HepG2 (cell line): ENCODE data around the gene DDX60. TPM values are rescaled to one million over a fixed set of nuclear protein-coding genes. Genes with fewer than 3 reads are reported as not detected.

Experiments used
- ATAC-seq: fragments of 200-7000 bp; cut with Tn5 transposase; 3 replicates; pipeline ENCODE4 v1.9.1; 2020; ENCODE audit warnings: mild to moderate bottlenecking, moderate library complexity
- BruUV-seq: library from RNA; stranded (reverse); fragments of 400-500 nt; replicated peaks from 2 replicates; lab custom pipeline; 2021; lab: Mats Ljungman, UMichigan
- CTCF ChIA-PET: fragments of 300-600 bp; formaldehyde crosslinking; extraction: SDS; loops from one replicate; lab custom pipeline; 2021; ENCODE audit warnings: low total read pairs, inconsistent platforms, low intra/inter-chr PET ratio; lab: Yijun Ruan, JAX
- POLR2A ChIA-PET: fragments of 350-600 bp; sonication (Branson Sonifier 250); formaldehyde crosslinking; loops from one replicate; lab custom pipeline; 2020; ENCODE audit warnings: antibody characterized with exemption, inconsistent platforms; lab: Yijun Ruan, JAX
- DNase-seq: peaks from one replicate; pipeline ENCODE4 v3.0.0-alpha.2; 2015; ENCODE audit warnings: low spot score
- FAIRE-seq: peaks from 3 replicates; lab custom pipeline; 2011; peaks lifted over from hg19 to GRCh38; lab: Jason Lieb, UNC
- H2AFZ ChIP-seq: one replicate; pipeline ENCODE4 v1.6.1; 2011; ENCODE audit warnings: low read length, inconsistent platforms
- H3K27ac ChIP-seq: fragments of 300-600 bp; 3 replicates; pipeline ENCODE4 v1.8.0; 2011; ENCODE audit warnings: mixed run types, mild to moderate bottlenecking, mixed read lengths, low read length, inconsistent platforms; ENCODE audit not compliant: insufficient read depth; ENCODE audit errors: extremely low read length
- H3K27me3 ChIP-seq, 2 experiments: fragments of 200-600 bp in 1 of 2; 2 replicates in 1 of 2; 3 replicates in 1 of 2; pipeline versions ENCODE4 v1.6.0 to v1.8.0; 2011; ENCODE audit warnings: low read length in 2 of 2, mild to moderate bottlenecking in 2 of 2, moderate library complexity in 2 of 2, inconsistent platforms in 1 of 2; ENCODE audit not compliant: insufficient read depth in 2 of 2, control insufficient read depth in 1 of 2
- H3K36me3 ChIP-seq, 2 experiments: fragments of 200-600 bp in 1 of 2; replicated peaks in 1 of 2; 2 replicates in 1 of 2; 3 replicates in 1 of 2; pipeline versions ENCODE4 v1.5.1 to v1.8.0; 2011; ENCODE audit warnings: low read length in 2 of 2, inconsistent platforms in 1 of 2; ENCODE audit not compliant: insufficient read depth in 2 of 2, control insufficient read depth in 1 of 2
- H3K4me1 ChIP-seq: 2 replicates; pipeline ENCODE4 v1.5.1; 2012; ENCODE audit warnings: low read length, inconsistent platforms; ENCODE audit not compliant: insufficient read depth
- H3K4me2 ChIP-seq: 2 replicates; pipeline ENCODE4 v1.6.0; 2011; ENCODE audit warnings: low read depth, low read length, inconsistent platforms
- H3K4me3 ChIP-seq, 3 experiments: fragments of 200-600 bp in 1 of 3; sonication (generic), shearing (Covaris generic) in 1 of 3; replicated peaks in 1 of 3; 2 replicates each; pipeline ENCODE4 v1.5.1; 2011 to 2016; ENCODE audit warnings: low read length in 3 of 3, inconsistent platforms in 2 of 3, low read depth in 2 of 3, mild to moderate bottlenecking in 2 of 3, control low read depth in 1 of 3, mixed read lengths in 1 of 3; ENCODE audit not compliant: insufficient read depth in 1 of 3
- H3K79me2 ChIP-seq: one replicate; pipeline ENCODE4 v1.6.1; 2011; ENCODE audit warnings: low read length, inconsistent platforms; ENCODE audit not compliant: insufficient read depth
- H3K9ac ChIP-seq: 2 replicates; pipeline ENCODE4 v1.6.0; 2011; ENCODE audit warnings: mild to moderate bottlenecking, low read depth, low read length, inconsistent platforms; ENCODE audit not compliant: insufficient read depth
- H3K9me3 ChIP-seq: 2 replicates; pipeline ENCODE4 v1.5.1; 2012; ENCODE audit warnings: mild to moderate bottlenecking, low read length
- H4K20me1 ChIP-seq: 2 replicates; pipeline ENCODE4 v1.6.0; 2011; ENCODE audit warnings: inconsistent platforms, mild to moderate bottlenecking, low read length, moderate library complexity; ENCODE audit not compliant: insufficient read depth
- ATF7-NPFF ChIP-seq: sonication (generic); formaldehyde crosslinking; IDR thresholded peaks from 2 replicates; pipeline ENCODE4 v1.8.1; 2023; ENCODE audit warnings: mild to moderate bottlenecking, low read depth, missing genetic modification reagents, moderate library complexity
- GRHL1 ChIP-seq: sonication (generic); formaldehyde crosslinking; conservative IDR thresholded peaks from 2 replicates; pipeline ENCODE4 v1.8.0; 2022; ENCODE audit warnings: missing genetic modification reagents
- STAT5B ChIP-seq: sonication (generic); formaldehyde crosslinking; IDR thresholded peaks from 2 replicates; pipeline ENCODE4 v1.4.0; 2020; ENCODE audit warnings: missing genetic modification reagents
- SUZ12 ChIP-seq: fragments of 150-350 bp; IDR thresholded peaks from 2 replicates; pipeline ENCODE4 v1.6.1; 2014; ENCODE audit warnings: low read depth, low read length
- TBX2 ChIP-seq: sonication (generic); formaldehyde crosslinking; IDR thresholded peaks from 2 replicates; pipeline ENCODE4 v1.5.0; 2020; ENCODE audit warnings: missing genetic modification reagents, mild to moderate bottlenecking, borderline replicate concordance
- ZBTB38 ChIP-seq: sonication (generic); formaldehyde crosslinking; IDR thresholded peaks from 2 replicates; pipeline ENCODE4 v1.5.1; 2020; ENCODE audit warnings: mild to moderate bottlenecking, missing genetic modification reagents
- ZMYM4 ChIP-seq: sonication (generic); formaldehyde crosslinking; IDR thresholded peaks from 2 replicates; pipeline ENCODE4 v1.8.1; 2023; ENCODE audit warnings: mild to moderate bottlenecking, missing genetic modification reagents
- ZNF354B ChIP-seq: sonication (generic); formaldehyde crosslinking; IDR thresholded peaks from 2 replicates; pipeline ENCODE4 v1.8.0; 2022; ENCODE audit warnings: mild to moderate bottlenecking, missing genetic modification reagents
- WGBS: methylation state at CpG from one replicate; pipeline ENCODE4 v1.1.6; 2017; ENCODE audit warnings: low lambda C conversion rate; 5-methylcytosine and 5-hydroxymethylcytosine counted together
- in situ Hi-C: cut with HindIII; loops from 2 replicates; pipeline ENCODE4 v1.10.0; 2017; ENCODE audit warnings: low pct_unique_long_range_greater_than_20kb; ENCODE audit not compliant: extremely low pct_ligation_motif_present
- intact Hi-C: fragments of 100-400 bp; cut with micrococcal nuclease; formaldehyde crosslinking; loops from one replicate; pipeline ENCODE4 v1.10.0; 2022; ENCODE audit not compliant: unreplicated experiment
- polyA plus RNA-seq, 8 experiments: library from polyadenylated mRNA; depleted of rRNA in 3 of 8; stranded (reverse) in 7 of 8; unstranded in 1 of 8; fragments of >200 nt; fragmentation: Illumina TruSeq in 4 of 8; extraction: Trizol in 4 of 8; gene quantifications; 2 replicates each; pipeline versions ENCODE4 v1.2.1 to v1.2.3, GENCODE V29; 2011 to 2016; ENCODE audit warnings: low read depth in 4 of 8, missing spikeins in 1 of 8, mixed read lengths in 1 of 8; ENCODE audit not compliant: insufficient read depth in 1 of 8
- total RNA-seq, 5 experiments: library from RNA; depleted of rRNA; stranded (reverse); fragments of >200 nt; fragmentation: Illumina TruSeq; extraction: Trizol; gene quantifications; 2 replicates each; pipeline ENCODE4 v1.2.3, GENCODE V29; 2016; ENCODE audit warnings: low read depth in 1 of 5

The DDX60 gene
- total and polyA plus RNA-seq, 2 of the 13 experiments (the other 11 are each of a cell fraction or from before 2014, with no cell fraction given) = 0.35 TPM; not detected in 1

GRCh38 chr4:168208957-168209614, 109.5 kb downstream of the DDX60 start:
- H3K4me1 ChIP-seq = no peaks in the 10 kb centered on the region
- no peaks in the 10 kb centered on the region for H3K79me2 ChIP-seq
- CTCF ChIA-PET = no interaction called here
- in situ Hi-C loops = no loop called here
- no peak overlapping the region for H3K27ac ChIP-seq
- H3K27me3 ChIP-seq = no peaks in the 10 kb centered on the region
- no TSS peak for BruUV-seq
- H3K4me2 ChIP-seq = no peak overlapping the region
- FAIRE-seq = no peak
- H3K9ac ChIP-seq = no peak overlapping the region
- WGBS = 32% methylated on average over 2 of the region's 3 CpGs
- H3K4me3 ChIP-seq = no peak overlapping the region
- H3K9me3 ChIP-seq = peaks cover 11% of the 10 kb centered on the region
- H3K36me3 ChIP-seq = no peaks in the 10 kb centered on the region
- no peaks in the 10 kb centered on the region for H4K20me1 ChIP-seq
- DNase-seq = no peak
- POLR2A ChIA-PET = no interaction called here
- no peak for ATAC-seq
- H2AFZ ChIP-seq = no peak overlapping the region
- TF ChIP-seq STAT5B (no peak), ZMYM4 (no peak), ATF7-NPFF (no peak), SUZ12 (no peak)
- TF ChIP-seq, all 625 proteins: peak for 0
- intact Hi-C loops = no loop called here

GRCh38 chr4:168203233-168203911, 115.2 kb downstream of the DDX60 start:
- Histone ChIP-seq H4K20me1 (no peaks in the 10 kb centered on the region), H3K4me2 (no peak overlapping the region), H3K27ac (no peak overlapping the region), H3K36me3 (no peaks in the 10 kb centered on the region), H3K9ac (no peak overlapping the region), H3K4me3 (no peak overlapping the region), H3K9me3 (peaks cover 33% of the 10 kb centered on the region), H3K4me1 (no peaks in the 10 kb centered on the region), H3K79me2 (no peaks in the 10 kb centered on the region), H2AFZ (no peak overlapping the region), H3K27me3 (no peaks in the 10 kb centered on the region)
- no TSS peak for BruUV-seq
- intact Hi-C loops = no loop called here
- FAIRE-seq (no peak), DNase-seq (no peak), ATAC-seq (no peak)
- ChIA-PET CTCF (no interaction called here), POLR2A (no interaction called here)
- TF ChIP-seq ZBTB38 (CRISPR knock-in tag) = no peak
- TF ChIP-seq GRHL1 = no peak
- no peak for TF ChIP-seq TBX2 (CRISPR knock-in tag)
- TF ChIP-seq ZNF354B (CRISPR knock-in tag) = no peak
- 19% methylated on average over 2 of the region's 4 CpGs for whole genome bisulfite sequencing
- in situ Hi-C loops = no loop called here
